ENCODE results near the gene GSS.

GSS gene

GRCh38 chr20:34990231-34990630 lies 34.6 kb upstream of the GSS start:
- H3K27me3 Mint-ChIP-seq (ENCODE audit: low read depth, poor library complexity), result peaks cover 14% of the 10 kb centered on the region
- peak overlapping the region; percentile 57 for H3K27ac Mint-ChIP-seq
- peaks cover 20% of the 10 kb centered on the region for H3K4me1 Mint-ChIP-seq
- H3K36me3 Mint-ChIP-seq (ENCODE audit: low read depth), result peaks cover 11% of the 10 kb centered on the region
- H3K9me3 Mint-ChIP-seq, result no peaks in the 10 kb centered on the region
- TF ChIP-seq CTCF (IDR thresholded peaks at IDR 0.05), result no peak
- DNase-seq, result no peak
- no peak overlapping the region for H3K4me3 Mint-ChIP-seq

GRCh38 chr20:34989670-34990069 lies 34.1 kb upstream of the GSS start:
- DNase-seq, result no peak
- Mint-ChIP-seq H3K4me1 (peaks cover 24% of the 10 kb centered on the region), H3K27ac (peak overlapping the region; percentile 57), H3K4me3 (no peak overlapping the region), H3K9me3 (no peaks in the 10 kb centered on the region), H3K36me3 (ENCODE audit: low read depth) (peaks cover 9% of the 10 kb centered on the region), H3K27me3 (ENCODE audit: low read depth, poor library complexity) (peaks cover 18% of the 10 kb centered on the region)
- no peak for TF ChIP-seq CTCF (IDR thresholded peaks at IDR 0.05)

- no peak for DNase-seq
- Mint-ChIP-seq H3K36me3 (ENCODE audit: low read depth) (peaks cover 9% of the 10 kb centered on the region), H3K4me3 (no peak overlapping the region), H3K27ac (no peak overlapping the region), H3K4me1 (peaks cover 25% of the 10 kb centered on the region), H3K27me3 (ENCODE audit: low read depth, poor library complexity) (peaks cover 19% of the 10 kb centered on the region), H3K9me3 (no peaks in the 10 kb centered on the region)
- no peak for TF ChIP-seq CTCF (IDR thresholded peaks at IDR 0.05)
Measured at GRCh38 chr20:34989118-34989517, 33.5 kb upstream of the GSS start.

- TF ChIP-seq CTCF (IDR thresholded peaks at IDR 0.05), result no peak
- no peaks in the 10 kb centered on the region for H3K9me3 Mint-ChIP-seq
Measured at GRCh38 chr20:34988191-34988540, 32.6 kb upstream of the GSS start.

GRCh38 chr20:34987288-34988190 lies 31.9 kb upstream of the GSS start:
- no peak for TF ChIP-seq CTCF (IDR thresholded peaks at IDR 0.05)
- Mint-ChIP-seq H3K27ac (no peak overlapping the region), H3K36me3 (ENCODE audit: low read depth) (peaks cover 9% of the 10 kb centered on the region), H3K9me3 (no peaks in the 10 kb centered on the region), H3K4me3 (no peak overlapping the region), H3K4me1 (peaks cover 41% of the 10 kb centered on the region), H3K27me3 (ENCODE audit: low read depth, poor library complexity) (peaks cover 27% of the 10 kb centered on the region)
- DNase-seq, result no peak

More at GRCh38 chr20:34988191-34988540, 32.6 kb upstream of the GSS start:
- Mint-ChIP-seq H3K4me3 (no peak overlapping the region), H3K27me3 (ENCODE audit: low read depth, poor library complexity) (peaks cover 24% of the 10 kb centered on the region), H3K36me3 (ENCODE audit: low read depth) (peaks cover 9% of the 10 kb centered on the region), H3K27ac (no peak overlapping the region), H3K4me1 (peaks cover 35% of the 10 kb centered on the region)
- DNase-seq, result no peak
